ENCODE measurements around the gene ANKRD49.
A peak's percentile ranks its signal among the peaks of the same experiment; 100 is the strongest.
"Not testable (repeated sequence)": the region's sequence is repeated elsewhere in the genome, so short reads cannot be mapped to it uniquely, and the experiment has no call there.

Gene ANKRD49

DNA sequence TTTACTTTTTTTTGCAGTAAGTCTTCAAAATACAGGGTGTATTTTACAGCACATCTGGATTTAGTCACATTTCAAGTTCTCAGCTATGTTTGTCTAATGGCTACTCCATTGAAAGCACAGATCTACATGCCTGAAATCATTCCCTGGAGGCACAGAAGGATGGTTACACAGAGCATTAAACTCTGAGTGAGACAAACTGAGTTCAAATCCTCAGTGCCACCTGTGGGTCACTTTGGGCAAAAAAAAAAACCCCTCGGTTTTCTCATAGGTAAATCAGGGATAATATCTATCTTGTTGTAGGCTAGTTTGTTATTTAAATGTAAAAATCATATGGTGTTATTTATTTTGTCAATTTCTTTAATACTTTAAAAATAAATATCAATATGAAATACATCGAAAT lies 7.7 kb downstream of the ANKRD49 start:
- TF ChIP-seq, protein P1, sequence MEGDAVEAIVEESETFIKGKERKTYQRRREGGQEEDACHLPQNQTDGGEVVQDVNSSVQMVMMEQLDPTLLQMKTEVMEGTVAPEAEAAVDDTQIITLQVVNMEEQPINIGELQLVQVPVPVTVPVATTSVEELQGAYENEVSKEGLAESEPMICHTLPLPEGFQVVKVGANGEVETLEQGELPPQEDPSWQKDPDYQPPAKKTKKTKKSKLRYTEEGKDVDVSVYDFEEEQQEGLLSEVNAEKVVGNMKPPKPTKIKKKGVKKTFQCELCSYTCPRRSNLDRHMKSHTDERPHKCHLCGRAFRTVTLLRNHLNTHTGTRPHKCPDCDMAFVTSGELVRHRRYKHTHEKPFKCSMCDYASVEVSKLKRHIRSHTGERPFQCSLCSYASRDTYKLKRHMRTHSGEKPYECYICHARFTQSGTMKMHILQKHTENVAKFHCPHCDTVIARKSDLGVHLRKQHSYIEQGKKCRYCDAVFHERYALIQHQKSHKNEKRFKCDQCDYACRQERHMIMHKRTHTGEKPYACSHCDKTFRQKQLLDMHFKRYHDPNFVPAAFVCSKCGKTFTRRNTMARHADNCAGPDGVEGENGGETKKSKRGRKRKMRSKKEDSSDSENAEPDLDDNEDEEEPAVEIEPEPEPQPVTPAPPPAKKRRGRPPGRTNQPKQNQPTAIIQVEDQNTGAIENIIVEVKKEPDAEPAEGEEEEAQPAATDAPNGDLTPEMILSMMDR (IDR thresholded peaks at IDR 0.05; ENCODE audit: low read depth, low read length) = no peak
- H3K4me3 ChIP-seq (replicated peaks in 1 of 2; ENCODE audit: low read depth in 2 of 2, low read length in 2 of 2) = no peak overlapping the region
- DNase-seq (ENCODE audit: low read depth in 2 of 2) = no peak

GRCh38 chr11:94504689-94505293 lies 11.0 kb downstream of the ANKRD49 start:
- no peak overlapping the region for H3K4me3 ChIP-seq (replicated peaks in 1 of 2; ENCODE audit: low read depth in 2 of 2, low read length in 2 of 2)
- TF ChIP-seq, protein P1 (IDR thresholded peaks at IDR 0.05; ENCODE audit: low read depth, low read length) = peak; percentile 53
- DNase-seq (ENCODE audit: low read depth in 2 of 2) = peak; percentile 65 to 81

- DNase-seq (ENCODE audit: low read depth in 2 of 2); H3K4me3 ChIP-seq (replicated peaks in 1 of 2; ENCODE audit: low read depth in 2 of 2, low read length in 2 of 2): not testable (repeated sequence)
Observed at GRCh38 chr11:94506513-94506912, 12.7 kb downstream of the ANKRD49 start.

- DNase-seq (ENCODE audit: low read depth in 2 of 2) = peak in 1 of 2 donors; percentile 42
- H3K4me3 ChIP-seq (replicated peaks in 1 of 2; ENCODE audit: low read depth in 2 of 2, low read length in 2 of 2) = no peak overlapping the region
- TF ChIP-seq, protein P1 (IDR thresholded peaks at IDR 0.05; ENCODE audit: low read depth, low read length) = no peak
Observed at GRCh38 chr11:94507485-94507884, 13.7 kb downstream of the ANKRD49 start.

GRCh38 chr11:94511932-94512781 lies 18.4 kb downstream of the ANKRD49 start, which contains the start of gene C11orf97:
Gene C11orf97 (plus strand): TSS chr11:94512461. CDS start chr11:94512529, 68 bp downstream.
- TF ChIP-seq, protein P1 (IDR thresholded peaks at IDR 0.05; ENCODE audit: low read depth, low read length) = no peak
- peak within 1 kb of the TSS; percentile 52 to 63 for H3K4me3 ChIP-seq (replicated peaks in 1 of 2; ENCODE audit: low read depth in 2 of 2, low read length in 2 of 2)
- peak; percentile 41 to 50 for DNase-seq (ENCODE audit: low read depth in 2 of 2)

- DNase-seq (ENCODE audit: low read depth in 2 of 2) = no peak
- TF ChIP-seq, protein P1 (IDR thresholded peaks at IDR 0.05; ENCODE audit: low read depth, low read length) = no peak
- H3K4me3 ChIP-seq (replicated peaks in 1 of 2; ENCODE audit: low read depth in 2 of 2, low read length in 2 of 2) = no peak overlapping the region
Observed at GRCh38 chr11:94513091-94513490, 19.3 kb downstream of the ANKRD49 start.

DNA sequence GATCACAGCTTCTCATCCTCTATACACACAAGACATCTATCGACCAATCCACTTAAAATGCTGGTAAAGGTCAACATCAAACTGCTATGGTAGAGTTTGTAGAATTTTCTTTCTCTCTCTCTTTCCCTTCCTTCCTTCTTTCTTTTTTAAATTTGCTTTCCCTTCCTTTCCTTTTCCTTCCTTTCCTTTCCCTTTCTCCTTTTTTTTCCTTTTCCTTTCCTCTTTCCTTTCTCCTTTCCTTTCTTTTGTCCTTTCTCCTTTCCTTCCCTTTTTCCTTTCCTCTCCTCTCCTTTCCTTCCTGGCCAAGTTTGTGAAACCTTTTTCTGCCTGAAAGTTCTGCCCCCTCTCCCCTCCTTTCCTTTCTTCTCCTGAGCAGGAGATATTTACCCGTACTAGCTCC lies 21.6 kb downstream of the ANKRD49 start:
- DNase-seq (ENCODE audit: low read depth in 2 of 2) = no peak
- no peak overlapping the region for H3K4me3 ChIP-seq (replicated peaks in 1 of 2; ENCODE audit: low read depth in 2 of 2, low read length in 2 of 2)
- TF ChIP-seq, protein P1 (IDR thresholded peaks at IDR 0.05; ENCODE audit: low read depth, low read length) = no peak
